PC-3 (cell line): ENCODE results near the gene CSNK1A1. TPM values are rescaled to one million over a fixed set of nuclear protein-coding genes. Genes with fewer than 3 reads are reported as not detected.

Experiments
- ATAC-seq: fragments of 200-7000 bp; cut with Tn5 transposase; 2 replicates; pipeline ENCODE4 v1.9.1; 2020; ENCODE audit warnings: mild to moderate bottlenecking, moderate library complexity
- BruUV-seq: library from RNA; stranded (reverse); fragments of 400-500 nt; replicated peaks from 2 replicates; lab custom pipeline; 2021; lab: Mats Ljungman, UMichigan
- CTCF ChIA-PET: fragments of 300-600 bp; sonication (Branson Sonifier 250); formaldehyde crosslinking; loops from one replicate; lab custom pipeline; 2022; ENCODE audit warnings: antibody characterized with exemption; lab: Charles Lee
- POLR2A ChIA-PET: fragments of 300-600 bp; sonication (Branson Sonifier 250); formaldehyde crosslinking; loops from one replicate; lab custom pipeline; 2022; ENCODE audit warnings: antibody characterized with exemption; ENCODE audit not compliant: unreplicated experiment; lab: Charles Lee
- DNase-seq: peaks from one replicate; pipeline ENCODE4 v3.0.0-alpha.2; 2015
- H2AFZ ChIP-seq: fragments of 300-600 bp; sonication (generic); 2 replicates; pipeline ENCODE4 v1.6.0; 2016; ENCODE audit warnings: antibody characterized with exemption, low read length
- H3F3A ChIP-seq: fragments of 300-600 bp; sonication (generic); one replicate; pipeline ENCODE4 v1.6.0; 2017; ENCODE audit warnings: antibody characterized with exemption, low read length, control low read depth, mild to moderate bottlenecking; ENCODE audit not compliant: unreplicated experiment
- H3K27ac ChIP-seq: fragments of 300-600 bp; sonication (generic); 2 replicates; pipeline ENCODE4 v1.5.1; 2016; ENCODE audit warnings: mild to moderate bottlenecking, low read length
- H3K27me3 ChIP-seq: fragments of 300-600 bp; sonication (generic); 2 replicates; pipeline ENCODE4 v1.6.1; 2016; ENCODE audit warnings: low read length, mixed read lengths
- H3K36me3 ChIP-seq: fragments of 300-600 bp; sonication (generic); 2 replicates; pipeline ENCODE4 v1.6.1; 2016; ENCODE audit warnings: low read depth, mixed run types, low read length, mixed read lengths
- H3K4me1 ChIP-seq: fragments of 300-600 bp; sonication (generic); 2 replicates; pipeline ENCODE4 v1.5.1; 2016; ENCODE audit warnings: low read length; ENCODE audit not compliant: insufficient read depth
- H3K4me2 ChIP-seq: fragments of 300-600 bp; sonication (generic); 2 replicates; pipeline ENCODE4 v1.6.0; 2016; ENCODE audit warnings: low read length
- H3K4me3 ChIP-seq: fragments of 300-600 bp; sonication (generic); 2 replicates; pipeline ENCODE4 v1.5.1; 2016; ENCODE audit warnings: mild to moderate bottlenecking, low read length, mixed read lengths
- H3K79me2 ChIP-seq: fragments of 300-600 bp; sonication (generic); 2 replicates; pipeline ENCODE4 v1.6.1; 2017; ENCODE audit warnings: low read length, mixed read lengths
- H3K9ac ChIP-seq: fragments of 300-600 bp; sonication (generic); 2 replicates; pipeline ENCODE4 v1.6.0; 2016; ENCODE audit warnings: mild to moderate bottlenecking, low read length
- H3K9me2 ChIP-seq: fragments of 300-600 bp; sonication (generic); replicated peaks from 2 replicates; pipeline ENCODE4 v1.6.1; 2016; ENCODE audit warnings: mixed run types, low read length, mixed read lengths
- H3K9me3 ChIP-seq: fragments of 300-600 bp; sonication (generic); 2 replicates; pipeline ENCODE4 v1.6.1; 2016; ENCODE audit warnings: low read length, mixed read lengths
- H4K20me1 ChIP-seq: fragments of 300-600 bp; sonication (generic); 2 replicates; pipeline ENCODE4 v1.6.1; 2016; ENCODE audit warnings: low read length, mixed read lengths
- CTCF ChIP-seq: fragments of 300-600 bp; sonication (generic); conservative IDR thresholded peaks from 2 replicates; pipeline ENCODE4 v1.5.1; 2017; ENCODE audit warnings: antibody characterized with exemption, low read depth, mild to moderate bottlenecking, low read length
- EZH2 ChIP-seq: fragments of 300-600 bp; sonication (generic); IDR thresholded peaks from one replicate; pipeline ENCODE4 v1.6.1; 2017; ENCODE audit warnings: antibody characterized with exemption, mild to moderate bottlenecking, low read length; ENCODE audit not compliant: unreplicated experiment
- EZH2phosphoT487 ChIP-seq: fragments of 300-600 bp; sonication (generic); IDR thresholded peaks from 2 replicates; pipeline ENCODE4 v1.6.1; 2018; ENCODE audit warnings: mild to moderate bottlenecking, antibody characterized with exemption, low read length, borderline replicate concordance
- intact Hi-C: fragments of 100-400 bp; cut with micrococcal nuclease; formaldehyde crosslinking; loops from 2 replicates; pipeline ENCODE4 v1.9.0; 2023
- total RNA-seq: library from RNA; depleted of rRNA; stranded (reverse); fragments of >200 nt; gene quantifications from 2 replicates; pipeline ENCODE4 v1.2.3, GENCODE V29; 2014

Gene CSNK1A1
- total RNA-seq, 1 experiment from 2014 or later, result 586 TPM

- Histone ChIP-seq H3K9me2 (no peaks in the 10 kb centered on the region), H3K4me2 (peak overlapping the region; percentile 46; the same call in 1 of the 2 replicates), H4K20me1 (no peaks in the 10 kb centered on the region), H3K4me1 (peaks cover 87% of the 10 kb centered on the region), H3K79me2 (no peaks in the 10 kb centered on the region), H3F3A (peaks cover 41% of the 10 kb centered on the region), H3K27ac (peak overlapping the region; percentile 94), H3K9me3 (no peaks in the 10 kb centered on the region), H3K4me3 (no peak overlapping the region), H3K36me3 (peaks cover 8% of the 10 kb centered on the region; the same call in 1 of the 2 replicates), H3K27me3 (no peaks in the 10 kb centered on the region), H2AFZ (no peak overlapping the region), H3K9ac (peak overlapping the region; percentile 25; the same call in 1 of the 2 replicates)
- ChIA-PET CTCF (no interaction called here), POLR2A (interaction anchor here (0.6 kb wide), 1 partner anchor 78 kb away, joined by 3 read pairs; no protein-coding TSS in a partner anchor)
- no peak for TF ChIP-seq CTCF
- ATAC-seq (no peak), DNase-seq (peak; percentile 43)
- BruUV-seq, result TSS peak; percentile 1
- intact Hi-C loops, result loop anchor here (5.0 kb wide), 1 partner anchor 129 kb away; no protein-coding TSS in a partner anchor
Observed at GRCh38 chr5:149488645-149489306, 62.5 kb downstream of the CSNK1A1 start.

GRCh38 chr5:149487672-149488071 is 63.6 kb downstream of the CSNK1A1 start:
- H3K9ac ChIP-seq, result peak overlapping the region; percentile 82
- H2AFZ ChIP-seq, result no peak overlapping the region
- H3K4me2 ChIP-seq, result peak overlapping the region; percentile 67
- no peaks in the 10 kb centered on the region for H3K27me3 ChIP-seq
- peaks cover 2% of the 10 kb centered on the region; the same call in 1 of the 2 replicates for H3K36me3 ChIP-seq
- peaks cover 37% of the 10 kb centered on the region for H3F3A ChIP-seq
- ATAC-seq (no peak), DNase-seq (no peak)
- H3K4me3 ChIP-seq, result no peak overlapping the region
- no peaks in the 10 kb centered on the region for H3K9me3 ChIP-seq
- no TSS peak for BruUV-seq
- no peaks in the 10 kb centered on the region for H3K9me2 ChIP-seq
- POLR2A ChIA-PET, result interaction anchor here (1.4 kb wide), 1 partner anchor 75 kb away, joined by 3 read pairs; no protein-coding TSS in a partner anchor
- no peaks in the 10 kb centered on the region for H3K79me2 ChIP-seq
- no peak for TF ChIP-seq EZH2
- TF ChIP-seq EZH2phosphoT487, result no peak
- no peak for TF ChIP-seq CTCF
- H3K27ac ChIP-seq, result peak overlapping the region; percentile 94
- H4K20me1 ChIP-seq, result no peaks in the 10 kb centered on the region
- peaks cover 87% of the 10 kb centered on the region for H3K4me1 ChIP-seq
- CTCF ChIA-PET, result interaction anchor here (0.7 to 2.2 kb wide), 2 partner anchors 42 to 47 kb away, joined by 3 to 19 read pairs; no protein-coding TSS in a partner anchor
- intact Hi-C loops, result loop anchor here (5.0 kb wide), 1 partner anchor 130 kb away; no protein-coding TSS in a partner anchor
